Head of caudate nucleus (tissue), 42 donors: ENCODE data around the gene ETV3.
A peak's percentile ranks its signal among the peaks of the same experiment; 100 is the strongest.

Experiments used
- DNase-seq, 42 donors: peaks; one replicate each; pipeline versions ENCODE4 v3.0.0 to v3.0.0-alpha.2; 2020 to 2021; ENCODE audit warnings: mixed read lengths in 7 of 42
- intact Hi-C: fragments of 100-400 bp; cut with DNase I; formaldehyde crosslinking; loops from one replicate; pipeline ENCODE4 v1.15.0; 2022

The ETV3 gene

GRCh38 chr1:157163273-157164127 lies 25.3 kb upstream of the ETV3 start:
- intact Hi-C loops: no loop called here
- DNase-seq: peak; percentile 30 to 87 (median 72)

GRCh38 chr1:157162345-157162744 lies 24.1 kb upstream of the ETV3 start:
- no peak for DNase-seq
- intact Hi-C loops: no loop called here

GRCh38 chr1:157161901-157162300 lies 23.7 kb upstream of the ETV3 start:
- DNase-seq: no peak
- intact Hi-C loops: no loop called here

- DNase-seq: no peak
- intact Hi-C loops: no loop called here
These were observed 20.8 kb upstream of the ETV3 start for GRCh38 chr1:157158967-157159366.

GRCh38 chr1:157157501-157158190 lies 19.5 kb upstream of the ETV3 start:
- intact Hi-C loops: loop anchor here (2.0 kb wide), 1 partner anchor 67 kb away; no protein-coding TSS in a partner anchor
- DNase-seq: peak in 1 of 42 donors; percentile 32

- intact Hi-C loops: loop anchor here (2.0 kb wide), 1 partner anchor 65 kb away; no protein-coding TSS in a partner anchor
- peak; percentile 36 to 91 (median 76) for DNase-seq
These were observed 17.9 kb upstream of the ETV3 start for GRCh38 chr1:157156058-157156541.

- DNase-seq: no peak
- intact Hi-C loops: loop anchor here (2.0 kb wide), 1 partner anchor 65 kb away; no protein-coding TSS in a partner anchor
These were observed 17.5 kb upstream of the ETV3 start for GRCh38 chr1:157155658-157156057.

GRCh38 chr1:157154940-157155514 lies 16.8 kb upstream of the ETV3 start:
- peak in 11 of 42 donors; percentile 10 to 52 (median 21) for DNase-seq
- intact Hi-C loops: no loop called here

- intact Hi-C loops: no loop called here
- no peak for DNase-seq
These were observed 16.1 kb upstream of the ETV3 start for GRCh38 chr1:157154291-157154690.

- intact Hi-C loops: no loop called here
- DNase-seq: no peak
These were observed 15.6 kb upstream of the ETV3 start for GRCh38 chr1:157153746-157154145.

GRCh38 chr1:157152510-157152909 lies 14.3 kb upstream of the ETV3 start:
- no peak for DNase-seq
- intact Hi-C loops: no loop called here

GRCh38 chr1:157151506-157151905 lies 13.3 kb upstream of the ETV3 start:
- DNase-seq: no peak
- intact Hi-C loops: no loop called here

- intact Hi-C loops: no loop called here
These were observed 12.9 kb upstream of the ETV3 start for GRCh38 chr1:157151073-157151472.

GRCh38 chr1:157150631-157151030 lies 12.4 kb upstream of the ETV3 start:
- intact Hi-C loops: no loop called here
- DNase-seq: no peak

More at GRCh38 chr1:157151073-157151472, 12.9 kb upstream of the ETV3 start:
- DNase-seq: no peak

GRCh38 chr1:157147906-157148700 lies 9.9 kb upstream of the ETV3 start:
- intact Hi-C loops: no loop called here
- no peak for DNase-seq

GRCh38 chr1:157147037-157147436 lies 8.8 kb upstream of the ETV3 start:
- no peak for DNase-seq
- intact Hi-C loops: no loop called here

- intact Hi-C loops: no loop called here
- DNase-seq: no peak
These were observed 8.0 kb upstream of the ETV3 start for GRCh38 chr1:157146244-157146643.

GRCh38 chr1:157145076-157145475 lies 6.9 kb upstream of the ETV3 start:
- DNase-seq: no peak
- intact Hi-C loops: no loop called here

- no peak for DNase-seq
- intact Hi-C loops: no loop called here
These were observed 6.3 kb upstream of the ETV3 start for GRCh38 chr1:157144509-157144908.
